ENCODE results near the gene KCTD1. TPM values are rescaled to one million over a fixed set of nuclear protein-coding genes. Genes with fewer than 3 reads are reported as not detected.

Gene KCTD1
- total RNA-seq, 2 experiments from 2014 or later, result 10.1 to 10.3 TPM

DNA sequence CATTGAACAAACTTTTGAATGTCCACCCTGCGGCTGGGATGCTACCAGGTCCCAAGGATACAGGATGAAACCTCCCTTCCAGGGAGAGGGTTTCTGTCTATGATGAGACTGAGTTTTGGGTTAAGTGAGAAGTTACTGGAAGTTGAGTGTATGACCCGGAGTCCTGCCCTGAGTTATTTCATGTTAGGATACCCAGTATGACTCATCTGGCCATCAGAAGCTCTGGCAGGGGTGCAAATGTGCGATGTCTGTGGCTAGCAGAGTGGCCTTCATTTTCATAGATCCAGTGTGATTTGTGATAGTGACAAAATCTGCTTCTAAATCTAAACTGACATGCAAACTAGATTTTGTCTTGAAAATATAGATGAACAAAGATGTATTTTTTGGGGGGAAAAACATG lies 55.3 kb downstream of the KCTD1 start:
- Histone ChIP-seq H3K79me2 (ENCODE audit: insufficient read depth, low read depth, low read length) (no peaks in the 10 kb centered on the region), H3K36me3 (ENCODE audit: insufficient read depth, low read length) (no peaks in the 10 kb centered on the region), H4K20me1 (ENCODE audit: insufficient read depth, low read length) (no peaks in the 10 kb centered on the region), H3K4me1 (ENCODE audit: insufficient read depth, low read length, poor library complexity, severe bottlenecking) (no peaks in the 10 kb centered on the region), H3K27ac (ENCODE audit: low read depth, low read length, poor library complexity, severe bottlenecking) (no peak overlapping the region), H2AFZ (ENCODE audit: low read length) (no peak overlapping the region), H3K9me2 (ENCODE audit: insufficient read depth, low read length) (no peaks in the 10 kb centered on the region), H3K9me3 (ENCODE audit: low read length) (no peaks in the 10 kb centered on the region), H3K4me3 (ENCODE audit: low read depth, low read length, poor library complexity, severe bottlenecking) (no peak overlapping the region), H3K4me2 (ENCODE audit: low read length) (no peak overlapping the region)
- ChIA-PET POLR2A (no interaction called here), CTCF (ENCODE audit: unreplicated experiment) (no interaction called here)
- DNase-seq (ENCODE audit: low spot score), result no peak
- intact Hi-C loops (cut with micrococcal nuclease; ENCODE audit: unreplicated experiment), result no loop called here
- BruUV-seq (replicated peaks), result no TSS peak
- TF ChIP-seq EZH2phosphoT487 (IDR thresholded peaks at IDR 0.05; ENCODE audit: borderline replicate concordance, low read depth, low read length), result no peak
- TF ChIP-seq, protein P1, sequence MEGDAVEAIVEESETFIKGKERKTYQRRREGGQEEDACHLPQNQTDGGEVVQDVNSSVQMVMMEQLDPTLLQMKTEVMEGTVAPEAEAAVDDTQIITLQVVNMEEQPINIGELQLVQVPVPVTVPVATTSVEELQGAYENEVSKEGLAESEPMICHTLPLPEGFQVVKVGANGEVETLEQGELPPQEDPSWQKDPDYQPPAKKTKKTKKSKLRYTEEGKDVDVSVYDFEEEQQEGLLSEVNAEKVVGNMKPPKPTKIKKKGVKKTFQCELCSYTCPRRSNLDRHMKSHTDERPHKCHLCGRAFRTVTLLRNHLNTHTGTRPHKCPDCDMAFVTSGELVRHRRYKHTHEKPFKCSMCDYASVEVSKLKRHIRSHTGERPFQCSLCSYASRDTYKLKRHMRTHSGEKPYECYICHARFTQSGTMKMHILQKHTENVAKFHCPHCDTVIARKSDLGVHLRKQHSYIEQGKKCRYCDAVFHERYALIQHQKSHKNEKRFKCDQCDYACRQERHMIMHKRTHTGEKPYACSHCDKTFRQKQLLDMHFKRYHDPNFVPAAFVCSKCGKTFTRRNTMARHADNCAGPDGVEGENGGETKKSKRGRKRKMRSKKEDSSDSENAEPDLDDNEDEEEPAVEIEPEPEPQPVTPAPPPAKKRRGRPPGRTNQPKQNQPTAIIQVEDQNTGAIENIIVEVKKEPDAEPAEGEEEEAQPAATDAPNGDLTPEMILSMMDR (conservative IDR thresholded peaks at IDR 0.05; ENCODE audit: low read length), result no peak

DNA sequence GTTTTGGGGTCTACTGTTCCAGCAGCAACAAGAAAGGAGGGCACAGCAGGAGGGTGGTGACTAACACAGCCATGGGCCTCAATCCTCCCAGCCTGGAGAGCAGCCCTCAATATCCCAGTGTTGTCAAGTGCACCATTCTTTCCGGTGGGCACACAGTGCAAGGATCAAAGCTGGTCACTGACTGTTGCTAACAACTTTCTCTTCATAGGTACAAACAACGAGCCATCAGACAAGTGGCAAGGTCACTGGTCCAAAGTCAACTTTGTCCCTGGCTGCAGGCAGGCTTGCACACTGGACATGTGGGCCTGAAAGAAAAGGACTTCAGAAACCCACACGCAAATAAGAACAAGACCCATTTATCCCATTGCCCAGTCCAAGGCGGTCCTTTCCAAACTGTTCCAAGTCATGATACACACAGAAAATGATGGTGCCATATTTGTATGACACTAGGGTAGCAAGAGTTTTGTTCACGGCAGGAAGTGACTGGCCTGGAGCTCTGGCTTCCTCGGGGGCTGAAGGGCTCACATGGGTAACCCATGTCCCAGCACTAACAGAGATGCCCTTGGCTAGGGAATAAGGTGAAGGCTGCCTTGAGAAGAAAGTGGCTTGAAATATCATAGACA lies 57.0 kb downstream of the KCTD1 start:
- DNase-seq (ENCODE audit: low spot score), result no peak
- no peak overlapping the region for H3K27ac ChIP-seq (ENCODE audit: low read depth, low read length, poor library complexity, severe bottlenecking)
- ChIA-PET CTCF (ENCODE audit: unreplicated experiment) (no interaction called here), POLR2A (interaction anchor here (0.5 kb wide), 1 partner anchor 174 kb away, joined by 5 read pairs; no protein-coding TSS in a partner anchor)
- H3K4me1 ChIP-seq (ENCODE audit: insufficient read depth, low read length, poor library complexity, severe bottlenecking), result no peaks in the 10 kb centered on the region
- no peaks in the 10 kb centered on the region for H3K36me3 ChIP-seq (ENCODE audit: insufficient read depth, low read length)
- no peaks in the 10 kb centered on the region for H3K9me2 ChIP-seq (ENCODE audit: insufficient read depth, low read length)
- no peak overlapping the region for H2AFZ ChIP-seq (ENCODE audit: low read length)
- H3K79me2 ChIP-seq (ENCODE audit: insufficient read depth, low read depth, low read length), result no peaks in the 10 kb centered on the region
- H3K4me3 ChIP-seq (ENCODE audit: low read depth, low read length, poor library complexity, severe bottlenecking), result no peak overlapping the region
- no peak for TF ChIP-seq EZH2phosphoT487 (IDR thresholded peaks at IDR 0.05; ENCODE audit: borderline replicate concordance, low read depth, low read length)
- TF ChIP-seq, protein P1 (conservative IDR thresholded peaks at IDR 0.05; ENCODE audit: low read length), result no peak
- no peaks in the 10 kb centered on the region for H3K9me3 ChIP-seq (ENCODE audit: low read length)
- intact Hi-C loops (cut with micrococcal nuclease; ENCODE audit: unreplicated experiment), result no loop called here
- no peak overlapping the region for H3K4me2 ChIP-seq (ENCODE audit: low read length)
- no TSS peak for BruUV-seq (replicated peaks)
- H4K20me1 ChIP-seq (ENCODE audit: insufficient read depth, low read length), result no peaks in the 10 kb centered on the region

DNA sequence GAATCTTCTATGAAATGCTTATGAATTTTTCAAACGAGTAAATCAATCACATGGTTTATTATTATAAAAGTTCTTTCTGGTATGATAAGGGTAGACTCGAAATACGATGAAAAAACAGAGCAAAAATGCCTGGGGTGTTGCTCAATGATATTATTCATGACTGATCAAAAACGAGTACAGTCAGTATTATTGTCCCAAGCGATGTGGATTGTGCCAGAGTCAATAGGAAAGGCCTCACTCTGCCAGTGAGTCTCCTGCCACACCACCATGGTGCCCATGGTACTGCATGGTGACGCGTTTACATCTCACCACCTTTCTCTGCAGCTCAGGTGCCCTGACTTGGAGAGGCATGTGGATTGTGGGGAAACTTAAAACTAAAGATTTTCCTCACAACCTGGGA lies 58.5 kb downstream of the KCTD1 start:
- Histone ChIP-seq H3K27ac (ENCODE audit: low read depth, low read length, poor library complexity, severe bottlenecking) (no peak overlapping the region), H3K4me3 (ENCODE audit: low read depth, low read length, poor library complexity, severe bottlenecking) (no peak overlapping the region), H2AFZ (ENCODE audit: low read length) (no peak overlapping the region), H3K9me2 (ENCODE audit: insufficient read depth, low read length) (no peaks in the 10 kb centered on the region), H4K20me1 (ENCODE audit: insufficient read depth, low read length) (no peaks in the 10 kb centered on the region), H3K4me1 (ENCODE audit: insufficient read depth, low read length, poor library complexity, severe bottlenecking) (no peaks in the 10 kb centered on the region), H3K36me3 (ENCODE audit: insufficient read depth, low read length) (no peaks in the 10 kb centered on the region), H3K9me3 (ENCODE audit: low read length) (no peaks in the 10 kb centered on the region), H3K4me2 (ENCODE audit: low read length) (no peak overlapping the region), H3K79me2 (ENCODE audit: insufficient read depth, low read depth, low read length) (no peaks in the 10 kb centered on the region)
- DNase-seq (ENCODE audit: low spot score), result no peak
- TF ChIP-seq EZH2phosphoT487 (IDR thresholded peaks at IDR 0.05; ENCODE audit: borderline replicate concordance, low read depth, low read length), result no peak
- TF ChIP-seq, protein P1 (conservative IDR thresholded peaks at IDR 0.05; ENCODE audit: low read length), result no peak
- no TSS peak for BruUV-seq (replicated peaks)
- POLR2A ChIA-PET, result interaction anchor here (0.6 kb wide), 1 partner anchor 94 kb away, joined by 3 read pairs; no protein-coding TSS in a partner anchor
- intact Hi-C loops (cut with micrococcal nuclease; ENCODE audit: unreplicated experiment), result loop anchor here (5.0 kb wide), 1 partner anchor 157 kb away; no protein-coding TSS in a partner anchor
- CTCF ChIA-PET (ENCODE audit: unreplicated experiment), result no interaction called here

Data from OCI-LY7 (cell line).